ENCODE measurements around the gene KRTCAP3. TPM values are rescaled to one million over a fixed set of nuclear protein-coding genes. Genes with fewer than 3 reads are reported as not detected.

The KRTCAP3 gene
- total RNA-seq, 1 donor from 2014 or later: 1.4 TPM

GRCh38 chr2:27398962-27399361 lies 43.2 kb upstream of the KRTCAP3 start:
- no peak for FAIRE-seq
- Histone ChIP-seq H3K4me3 (ENCODE audit: insufficient read depth, low read depth, low read length) (no peak overlapping the region), H3K9ac (ENCODE audit: low read length) (no peak overlapping the region), H4K20me1 (ENCODE audit: insufficient read depth, low read length) (peaks cover 69% of the 10 kb centered on the region), H2AFZ (ENCODE audit: low read depth, low read length) (no peak overlapping the region), H3K27ac (ENCODE audit: low read depth, low read length) (no peak overlapping the region), H3K79me2 (ENCODE audit: insufficient read depth, low read length) (peaks cover 99% of the 10 kb centered on the region), H3K36me3 (ENCODE audit: insufficient read depth, low read length) (peaks cover 5% of the 10 kb centered on the region), H3K4me1 (ENCODE audit: insufficient read depth, low read length) (no peaks in the 10 kb centered on the region), H3K4me2 (ENCODE audit: low read length) (no peak overlapping the region), H3K27me3 (ENCODE audit: insufficient read depth, low read length) (no peaks in the 10 kb centered on the region), H3K9me3 (ENCODE audit: insufficient read depth, low read depth, low read length) (no peaks in the 10 kb centered on the region)
- Mint-ChIP-seq H3K36me3 (ENCODE audit: low read depth, unreplicated experiment) (no peaks in the 10 kb centered on the region), H3K4me3 (ENCODE audit: unreplicated experiment) (no peak overlapping the region), H3K4me1 (ENCODE audit: low read depth, unreplicated experiment) (peaks cover 5% of the 10 kb centered on the region), H3K27ac (ENCODE audit: unreplicated experiment) (no peak overlapping the region), H3K27me3 (ENCODE audit: low read depth, unreplicated experiment) (no peaks in the 10 kb centered on the region), H3K9me3 (ENCODE audit: unreplicated experiment) (no peaks in the 10 kb centered on the region)
- TF ChIP-seq, protein P1, sequence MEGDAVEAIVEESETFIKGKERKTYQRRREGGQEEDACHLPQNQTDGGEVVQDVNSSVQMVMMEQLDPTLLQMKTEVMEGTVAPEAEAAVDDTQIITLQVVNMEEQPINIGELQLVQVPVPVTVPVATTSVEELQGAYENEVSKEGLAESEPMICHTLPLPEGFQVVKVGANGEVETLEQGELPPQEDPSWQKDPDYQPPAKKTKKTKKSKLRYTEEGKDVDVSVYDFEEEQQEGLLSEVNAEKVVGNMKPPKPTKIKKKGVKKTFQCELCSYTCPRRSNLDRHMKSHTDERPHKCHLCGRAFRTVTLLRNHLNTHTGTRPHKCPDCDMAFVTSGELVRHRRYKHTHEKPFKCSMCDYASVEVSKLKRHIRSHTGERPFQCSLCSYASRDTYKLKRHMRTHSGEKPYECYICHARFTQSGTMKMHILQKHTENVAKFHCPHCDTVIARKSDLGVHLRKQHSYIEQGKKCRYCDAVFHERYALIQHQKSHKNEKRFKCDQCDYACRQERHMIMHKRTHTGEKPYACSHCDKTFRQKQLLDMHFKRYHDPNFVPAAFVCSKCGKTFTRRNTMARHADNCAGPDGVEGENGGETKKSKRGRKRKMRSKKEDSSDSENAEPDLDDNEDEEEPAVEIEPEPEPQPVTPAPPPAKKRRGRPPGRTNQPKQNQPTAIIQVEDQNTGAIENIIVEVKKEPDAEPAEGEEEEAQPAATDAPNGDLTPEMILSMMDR (IDR thresholded peaks at IDR 0.05; ENCODE audit: insufficient read depth, low read depth, low read length): no peak
- TF ChIP-seq EZH2 (IDR thresholded peaks at IDR 0.05; ENCODE audit: insufficient read depth, low read length): no peak
- no peak for DNase-seq (ENCODE audit: low read depth)

GRCh38 chr2:27400348-27401135 lies 41.6 kb upstream of the KRTCAP3 start:
- no peak overlapping the region for H2AFZ ChIP-seq (ENCODE audit: low read depth, low read length)
- no peaks in the 10 kb centered on the region for H3K27me3 Mint-ChIP-seq (ENCODE audit: low read depth, unreplicated experiment)
- no peak overlapping the region for H3K27ac ChIP-seq (ENCODE audit: low read depth, low read length)
- H3K4me3 ChIP-seq (ENCODE audit: insufficient read depth, low read depth, low read length): no peak overlapping the region
- no peak overlapping the region for H3K27ac Mint-ChIP-seq (ENCODE audit: unreplicated experiment)
- peaks cover 99% of the 10 kb centered on the region for H3K79me2 ChIP-seq (ENCODE audit: insufficient read depth, low read length)
- no peak overlapping the region for H3K4me2 ChIP-seq (ENCODE audit: low read length)
- no peak for FAIRE-seq
- no peak overlapping the region for H3K4me3 Mint-ChIP-seq (ENCODE audit: unreplicated experiment)
- no peaks in the 10 kb centered on the region for H3K9me3 ChIP-seq (ENCODE audit: insufficient read depth, low read depth, low read length)
- TF ChIP-seq, protein P1 (IDR thresholded peaks at IDR 0.05; ENCODE audit: insufficient read depth, low read depth, low read length): no peak
- no peak for DNase-seq (ENCODE audit: low read depth)
- H3K36me3 ChIP-seq (ENCODE audit: insufficient read depth, low read length): peaks cover 5% of the 10 kb centered on the region
- no peaks in the 10 kb centered on the region for H3K27me3 ChIP-seq (ENCODE audit: insufficient read depth, low read length)
- no peaks in the 10 kb centered on the region for H3K9me3 Mint-ChIP-seq (ENCODE audit: unreplicated experiment)
- H3K36me3 Mint-ChIP-seq (ENCODE audit: low read depth, unreplicated experiment): no peaks in the 10 kb centered on the region
- no peak overlapping the region for H3K9ac ChIP-seq (ENCODE audit: low read length)
- peaks cover 5% of the 10 kb centered on the region for H3K4me1 Mint-ChIP-seq (ENCODE audit: low read depth, unreplicated experiment)
- H3K4me1 ChIP-seq (ENCODE audit: insufficient read depth, low read length): no peaks in the 10 kb centered on the region
- H4K20me1 ChIP-seq (ENCODE audit: insufficient read depth, low read length): peaks cover 67% of the 10 kb centered on the region
